Activated CD4-positive, alpha-beta memory T cell treated with anti-CD3 and anti-CD28 coated beads, Interleukin-2, amount 10 ng/mL, durations not matched to agents 7 days and 5 days (primary cell): ENCODE data around the gene EIF4E2. TPM values are rescaled to one million over a fixed set of nuclear protein-coding genes. Genes with fewer than 3 reads are reported as not detected.

Experiments
- CTCF ChIA-PET: fragments of 350-600 bp; sonication (Branson Sonifier 250); formaldehyde crosslinking; loops from one replicate; lab custom pipeline; 2021; ENCODE audit warnings: antibody characterized with exemption, inconsistent platforms; lab: Charles Lee
- POLR2A ChIA-PET: fragments of 350-600 bp; sonication (Branson Sonifier 250); formaldehyde crosslinking; loops from one replicate; lab custom pipeline; 2021; ENCODE audit warnings: antibody characterized with exemption; lab: Charles Lee
- DNase-seq: peaks from one replicate; pipeline ENCODE4 v3.0.0-alpha.2; 2020
- H3K27ac Mint-ChIP-seq: one replicate; pipeline ENCODE4 v1.8.0; 2021; ENCODE audit warnings: mild to moderate bottlenecking, mixed read lengths
- H3K27me3 Mint-ChIP-seq: one replicate; pipeline ENCODE4 v1.8.0; 2021; ENCODE audit warnings: mixed read lengths
- H3K36me3 Mint-ChIP-seq: one replicate; pipeline ENCODE4 v1.8.0; 2021; ENCODE audit warnings: low read depth, mixed read lengths
- H3K4me1 Mint-ChIP-seq: one replicate; pipeline ENCODE4 v1.8.0; 2021; ENCODE audit warnings: mixed read lengths
- H3K4me3 Mint-ChIP-seq: one replicate; pipeline ENCODE4 v1.8.0; 2021; ENCODE audit warnings: mild to moderate bottlenecking, mixed read lengths
- H3K9me3 Mint-ChIP-seq: one replicate; pipeline ENCODE4 v1.8.0; 2021; ENCODE audit warnings: mixed read lengths
- total RNA-seq, 2 experiments: library from RNA; stranded (reverse); gene quantifications; one replicate each; pipeline ENCODE4 v1.2.3, GENCODE V29; 2021

The EIF4E2 gene
- total RNA-seq, 2 experiments from 2014 or later: 72.8 to 74.6 TPM

DNA sequence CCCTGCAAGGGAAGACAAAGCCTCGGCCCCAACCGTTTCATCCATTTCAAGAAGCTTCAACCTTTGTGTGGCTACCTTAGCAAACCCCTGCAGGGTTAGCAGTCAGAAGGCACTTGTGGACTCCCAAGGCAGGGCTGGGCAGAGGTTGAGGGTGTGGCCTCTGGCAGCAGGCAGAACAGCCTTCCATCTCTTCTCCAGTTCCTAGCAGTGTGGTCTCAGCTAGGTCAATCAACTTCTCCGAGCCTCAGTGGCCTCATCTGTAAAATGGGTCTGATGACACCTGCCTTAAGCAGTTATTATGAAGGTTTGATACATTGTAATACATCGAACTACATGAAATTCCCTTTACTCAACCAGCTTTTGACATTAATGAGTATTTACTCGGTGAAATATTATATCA, 37.1 kb upstream of the EIF4E2 start:
- no peak overlapping the region for H3K4me3 Mint-ChIP-seq
- ChIA-PET CTCF (interaction anchor here (1.4 kb wide), 2 partner anchors 9 to 73 kb away, joined by 3 read pairs; no protein-coding TSS in a partner anchor), POLR2A (no interaction called here)
- no peaks in the 10 kb centered on the region for H3K36me3 Mint-ChIP-seq
- H3K9me3 Mint-ChIP-seq: no peaks in the 10 kb centered on the region
- peaks cover 12% of the 10 kb centered on the region for H3K27me3 Mint-ChIP-seq
- DNase-seq: no peak
- no peak overlapping the region for H3K27ac Mint-ChIP-seq
- no peaks in the 10 kb centered on the region for H3K4me1 Mint-ChIP-seq

DNA sequence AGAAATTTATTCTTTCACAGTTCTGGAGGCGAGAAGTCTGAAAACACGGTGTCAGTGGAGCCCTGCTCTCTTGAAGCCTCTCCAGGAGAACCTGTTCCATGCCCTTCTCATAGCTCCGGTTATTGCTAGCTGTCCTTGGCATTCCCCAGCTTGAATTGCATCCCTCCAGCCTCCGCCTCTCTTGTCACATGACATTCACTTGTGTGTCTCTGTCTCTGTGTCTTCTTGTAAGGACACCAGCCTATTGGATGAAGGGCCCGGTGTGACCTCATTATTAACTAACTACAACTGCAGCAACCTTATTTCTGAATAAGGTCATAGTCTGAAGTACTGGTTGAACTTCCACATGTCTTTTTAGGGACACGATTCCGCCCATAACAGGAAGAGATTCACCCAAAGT, 34.9 kb upstream of the EIF4E2 start:
- no peak overlapping the region for H3K27ac Mint-ChIP-seq
- no peaks in the 10 kb centered on the region for H3K36me3 Mint-ChIP-seq
- no peaks in the 10 kb centered on the region for H3K9me3 Mint-ChIP-seq
- peaks cover 13% of the 10 kb centered on the region for H3K27me3 Mint-ChIP-seq
- CTCF ChIA-PET: no interaction called here
- no peaks in the 10 kb centered on the region for H3K4me1 Mint-ChIP-seq
- POLR2A ChIA-PET: no interaction called here
- no peak for DNase-seq
- H3K4me3 Mint-ChIP-seq: no peak overlapping the region

DNA sequence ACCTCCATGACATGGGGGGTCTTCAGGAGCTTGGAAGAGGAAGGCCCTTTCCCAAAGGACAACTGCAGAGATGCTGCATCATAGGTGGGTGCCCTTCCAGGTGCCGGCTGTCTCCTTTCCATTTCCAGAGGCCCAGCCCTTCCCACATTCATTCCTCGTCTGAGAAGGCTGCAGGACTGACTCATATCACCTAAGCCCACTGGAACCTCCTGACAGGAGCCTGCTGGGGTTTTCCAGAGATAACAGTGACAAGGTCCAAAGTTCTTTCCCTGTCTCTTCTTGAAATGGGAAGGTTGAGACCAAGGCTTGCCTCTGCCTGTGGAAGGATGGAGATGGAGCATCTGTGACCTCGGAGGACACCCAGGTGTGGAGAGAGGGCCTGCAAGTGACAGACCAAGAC, 33.9 kb upstream of the EIF4E2 start:
- Mint-ChIP-seq H3K9me3 (no peaks in the 10 kb centered on the region), H3K4me3 (no peak overlapping the region), H3K36me3 (no peaks in the 10 kb centered on the region), H3K4me1 (peaks cover 2% of the 10 kb centered on the region), H3K27me3 (peaks cover 15% of the 10 kb centered on the region), H3K27ac (no peak overlapping the region)
- DNase-seq: no peak
- CTCF ChIA-PET: no interaction called here
- POLR2A ChIA-PET: no interaction called here

DNA sequence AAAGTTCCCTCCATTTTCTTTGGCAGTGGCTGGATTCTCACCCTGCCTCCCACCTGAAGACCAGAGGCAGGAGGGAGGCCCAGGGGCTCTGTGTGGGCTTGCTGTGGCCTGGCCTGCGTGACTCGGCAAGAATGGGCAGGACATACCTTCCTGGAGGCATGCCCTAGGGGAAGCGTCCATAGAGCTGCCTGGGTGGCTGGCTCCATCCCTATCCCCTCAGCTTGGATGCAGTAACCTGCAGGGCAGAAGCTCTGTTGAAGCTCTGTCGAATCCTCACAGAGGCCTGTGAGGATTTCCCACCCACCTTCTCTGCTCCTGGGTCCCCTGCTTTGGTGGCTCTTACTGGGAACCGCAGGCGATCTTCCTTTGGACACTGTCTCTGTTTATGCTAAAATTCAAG, 31.6 kb upstream of the EIF4E2 start:
- H3K27me3 Mint-ChIP-seq: peaks cover 19% of the 10 kb centered on the region
- H3K36me3 Mint-ChIP-seq: no peaks in the 10 kb centered on the region
- H3K27ac Mint-ChIP-seq: no peak overlapping the region
- peaks cover 6% of the 10 kb centered on the region for H3K4me1 Mint-ChIP-seq
- DNase-seq: no peak
- H3K9me3 Mint-ChIP-seq: no peaks in the 10 kb centered on the region
- H3K4me3 Mint-ChIP-seq: no peak overlapping the region
- POLR2A ChIA-PET: no interaction called here
- CTCF ChIA-PET: no interaction called here

DNA sequence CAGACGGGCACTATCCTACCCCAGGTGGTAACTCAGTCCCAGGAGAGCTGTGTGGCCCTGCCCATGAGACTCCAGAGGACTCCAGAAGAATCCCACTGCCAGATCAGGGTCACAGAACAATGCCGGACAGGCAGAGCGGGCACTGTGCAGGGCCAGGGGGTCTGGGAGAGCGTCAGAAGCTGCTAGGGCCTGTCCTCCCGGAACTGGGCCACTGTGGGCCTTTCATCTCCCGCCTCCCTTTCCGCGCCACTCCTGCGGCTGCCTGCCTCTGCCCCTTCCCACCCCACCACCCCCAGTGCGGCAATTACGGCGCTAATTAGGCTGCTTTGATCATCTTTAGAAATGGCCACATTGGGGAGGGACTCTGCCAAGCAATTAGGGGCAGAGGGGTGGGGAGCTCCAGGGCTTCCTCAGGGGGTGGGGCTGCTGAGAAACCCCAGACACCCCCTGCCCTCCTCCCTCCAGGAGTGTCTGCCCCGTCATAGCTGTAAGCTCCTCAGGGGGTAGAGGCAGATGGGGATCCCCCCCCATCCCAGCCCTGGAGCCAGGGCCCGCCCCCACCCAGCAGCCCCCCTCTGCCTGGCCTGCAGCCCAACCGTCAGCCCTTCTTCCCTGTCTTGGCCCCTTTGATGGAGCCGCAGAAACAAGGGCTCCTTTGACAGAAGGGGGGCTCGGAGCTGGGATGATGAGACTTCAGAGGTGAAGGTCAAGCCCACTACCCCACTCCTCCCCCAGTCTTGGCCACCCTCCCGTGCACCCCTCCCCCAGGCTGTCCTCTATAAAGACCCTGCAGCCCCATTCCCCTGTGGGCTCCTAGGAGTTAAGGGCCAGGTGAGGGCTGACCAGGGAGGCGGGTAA, 30.7 kb upstream of the EIF4E2 start, which contains the start of gene PRSS56:
Gene PRSS56, plus strand, starts transcription at position 808 of the 858 bp plus-strand sequence. CDS start 211 bp downstream, outside the sequence.
- Mint-ChIP-seq H3K27ac (no peak within 1 kb of the TSS), H3K36me3 (no peaks in the 10 kb centered on the region), H3K27me3 (peaks cover 22% of the 10 kb centered on the region), H3K4me1 (peaks cover 10% of the 10 kb centered on the region), H3K9me3 (no peaks in the 10 kb centered on the region), H3K4me3 (no peak within 1 kb of the TSS)
- no peak for DNase-seq
- ChIA-PET POLR2A (interaction anchor here (1.1 kb wide), 1 partner anchor 72 kb away, joined by 3 read pairs; no protein-coding TSS in a partner anchor), CTCF (interaction anchor here (1.2 to 1.4 kb wide), 2 partner anchors 28 to 72 kb away, joined by 5 to 7 read pairs; no protein-coding TSS in a partner anchor)

DNA sequence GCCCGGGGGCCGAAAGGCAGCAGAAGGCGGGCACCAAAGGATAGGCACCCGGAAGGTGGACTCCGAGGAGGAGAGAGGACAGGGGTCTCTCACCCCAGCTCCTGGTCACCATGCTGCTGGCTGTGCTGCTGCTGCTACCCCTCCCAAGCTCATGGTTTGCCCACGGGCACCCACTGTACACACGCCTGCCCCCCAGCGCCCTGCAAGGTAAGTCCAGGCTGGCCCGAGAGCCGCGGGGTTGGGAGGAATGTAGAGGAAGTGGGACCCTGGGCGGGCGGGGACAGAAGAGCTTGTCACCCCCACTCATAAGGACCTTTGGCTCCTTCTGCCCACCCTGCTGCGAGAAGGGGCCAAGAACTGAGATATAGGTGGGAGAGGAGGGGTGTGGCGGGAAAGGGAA, 30.0 kb upstream of the EIF4E2 start:
- peaks cover 24% of the 10 kb centered on the region for H3K27me3 Mint-ChIP-seq
- peaks cover 10% of the 10 kb centered on the region for H3K4me1 Mint-ChIP-seq
- CTCF ChIA-PET: interaction anchor here (1.2 to 1.4 kb wide), 2 partner anchors 27 to 73 kb away, joined by 5 to 7 read pairs; no protein-coding TSS in a partner anchor
- no peak overlapping the region for H3K27ac Mint-ChIP-seq
- no peaks in the 10 kb centered on the region for H3K9me3 Mint-ChIP-seq
- no peak for DNase-seq
- H3K4me3 Mint-ChIP-seq: no peak overlapping the region
- no peaks in the 10 kb centered on the region for H3K36me3 Mint-ChIP-seq
- POLR2A ChIA-PET: interaction anchor here (1.1 kb wide), 1 partner anchor 73 kb away, joined by 3 read pairs; no protein-coding TSS in a partner anchor

DNA sequence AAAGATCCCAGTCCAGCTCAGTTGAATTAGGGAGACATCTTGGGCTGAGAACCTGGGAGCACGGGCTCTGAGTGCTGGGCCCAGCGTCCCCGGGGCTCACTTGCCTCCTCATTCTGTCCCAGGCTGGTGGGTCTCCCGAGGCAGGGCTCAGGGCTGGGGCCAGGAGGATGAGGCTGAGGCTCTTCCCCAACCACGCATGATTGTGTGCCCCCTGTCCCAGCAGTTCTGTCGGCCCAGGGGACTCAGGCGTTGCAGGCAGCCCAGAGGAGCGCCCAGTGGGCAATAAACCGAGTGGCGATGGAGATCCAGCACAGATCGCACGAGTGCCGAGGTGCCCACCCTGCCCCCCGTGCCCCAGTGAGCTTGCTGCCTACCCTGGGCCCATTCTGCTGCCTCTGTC, 29.4 kb upstream of the EIF4E2 start:
- Mint-ChIP-seq H3K27ac (no peak overlapping the region), H3K4me1 (peaks cover 10% of the 10 kb centered on the region), H3K36me3 (no peaks in the 10 kb centered on the region), H3K27me3 (peaks cover 22% of the 10 kb centered on the region), H3K4me3 (no peak overlapping the region), H3K9me3 (no peaks in the 10 kb centered on the region)
- ChIA-PET POLR2A (interaction anchor here (1.1 kb wide), 1 partner anchor 74 kb away, joined by 3 read pairs; no protein-coding TSS in a partner anchor), CTCF (interaction anchor here (1.2 to 1.4 kb wide), 2 partner anchors 27 to 73 kb away, joined by 5 to 7 read pairs; no protein-coding TSS in a partner anchor)
- no peak for DNase-seq

DNA sequence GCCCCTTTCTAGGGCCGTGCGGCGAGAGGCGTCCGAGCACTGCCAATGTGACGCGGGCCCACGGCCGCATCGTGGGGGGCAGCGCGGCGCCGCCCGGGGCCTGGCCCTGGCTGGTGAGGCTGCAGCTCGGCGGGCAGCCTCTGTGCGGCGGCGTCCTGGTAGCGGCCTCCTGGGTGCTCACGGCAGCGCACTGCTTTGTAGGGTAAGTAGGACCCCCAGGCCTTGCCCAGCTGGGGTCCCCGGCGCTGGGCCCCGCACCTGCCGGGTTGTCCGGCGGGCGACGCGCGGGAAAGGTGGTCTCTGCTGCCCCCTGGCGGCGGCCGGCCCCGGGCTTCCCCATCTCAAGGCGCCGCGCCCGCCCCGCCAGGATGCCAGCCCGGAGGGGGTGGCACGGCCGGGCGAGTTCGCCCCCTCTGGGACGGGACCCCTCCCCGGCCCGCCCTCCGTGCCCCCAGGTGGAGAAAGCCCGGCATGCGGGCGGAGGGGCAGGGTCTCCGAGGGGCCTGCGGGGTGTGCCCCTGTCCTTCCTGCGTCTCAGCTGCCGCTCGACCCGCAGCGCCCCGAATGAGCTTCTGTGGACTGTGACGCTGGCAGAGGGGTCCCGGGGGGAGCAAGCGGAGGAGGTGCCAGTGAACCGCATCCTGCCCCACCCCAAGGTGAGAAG, 28.4 kb upstream of the EIF4E2 start:
- no peak overlapping the region for H3K27ac Mint-ChIP-seq
- POLR2A ChIA-PET: no interaction called here
- DNase-seq: peak; percentile 64
- H3K4me3 Mint-ChIP-seq: no peak overlapping the region
- no peaks in the 10 kb centered on the region for H3K36me3 Mint-ChIP-seq
- H3K4me1 Mint-ChIP-seq: peaks cover 10% of the 10 kb centered on the region
- CTCF ChIA-PET: interaction anchor here (0.9 to 2.2 kb wide), 3 partner anchors 9 to 76 kb away, joined by 3 to 9 read pairs (median 3); no protein-coding TSS in a partner anchor
- H3K27me3 Mint-ChIP-seq: peaks cover 25% of the 10 kb centered on the region
- H3K9me3 Mint-ChIP-seq: no peaks in the 10 kb centered on the region

DNA sequence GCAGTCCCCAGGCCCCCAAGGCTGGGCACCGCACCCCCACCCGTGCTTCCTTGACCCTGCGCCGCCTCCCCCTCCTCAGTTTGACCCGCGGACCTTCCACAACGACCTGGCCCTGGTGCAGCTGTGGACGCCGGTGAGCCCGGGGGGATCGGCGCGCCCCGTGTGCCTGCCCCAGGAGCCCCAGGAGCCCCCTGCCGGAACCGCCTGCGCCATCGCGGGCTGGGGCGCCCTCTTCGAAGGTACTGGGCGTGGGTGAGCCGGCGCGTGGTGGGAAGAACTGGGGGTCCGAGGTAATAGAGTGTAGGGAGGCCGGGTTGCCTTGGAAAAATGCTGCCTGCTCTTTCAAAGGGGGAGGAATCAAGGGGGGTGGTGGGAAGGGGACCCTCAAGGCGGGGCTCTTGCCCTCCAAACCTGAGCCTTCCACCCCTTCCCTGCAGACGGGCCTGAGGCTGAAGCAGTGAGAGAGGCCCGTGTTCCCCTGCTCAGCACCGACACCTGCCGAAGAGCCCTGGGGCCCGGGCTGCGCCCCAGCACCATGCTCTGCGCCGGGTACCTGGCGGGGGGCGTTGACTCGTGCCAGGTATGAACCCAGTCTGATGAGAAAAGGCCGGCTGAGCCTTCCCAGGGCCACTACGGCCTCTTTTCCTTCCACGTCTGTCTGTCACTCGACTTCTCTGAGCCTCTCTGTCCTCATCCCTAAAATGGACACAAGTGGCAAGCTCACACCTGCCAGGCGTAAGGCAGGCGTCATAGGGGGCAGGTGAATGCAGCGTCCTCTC, 27.7 kb upstream of the EIF4E2 start:
- Mint-ChIP-seq H3K27ac (no peak overlapping the region), H3K9me3 (no peaks in the 10 kb centered on the region), H3K4me3 (no peak overlapping the region), H3K27me3 (peaks cover 29% of the 10 kb centered on the region), H3K4me1 (peaks cover 10% of the 10 kb centered on the region), H3K36me3 (no peaks in the 10 kb centered on the region)
- ChIA-PET CTCF (interaction anchor here (0.9 to 2.2 kb wide), 3 partner anchors 10 to 76 kb away, joined by 3 to 9 read pairs (median 3); no protein-coding TSS in a partner anchor), POLR2A (no interaction called here)
- DNase-seq: no peak

DNA sequence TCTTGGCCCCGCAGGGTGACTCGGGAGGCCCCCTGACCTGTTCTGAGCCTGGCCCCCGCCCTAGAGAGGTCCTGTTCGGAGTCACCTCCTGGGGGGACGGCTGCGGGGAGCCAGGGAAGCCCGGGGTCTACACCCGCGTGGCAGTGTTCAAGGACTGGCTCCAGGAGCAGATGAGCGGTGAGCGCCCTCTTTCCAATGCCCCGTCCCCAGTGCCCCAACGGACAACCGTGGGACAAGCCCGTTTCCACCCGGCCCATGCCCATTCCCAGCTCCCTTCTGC, 27.1 kb upstream of the EIF4E2 start:
- Mint-ChIP-seq H3K27me3 (peaks cover 32% of the 10 kb centered on the region), H3K4me1 (peaks cover 12% of the 10 kb centered on the region), H3K9me3 (no peaks in the 10 kb centered on the region), H3K4me3 (no peak overlapping the region), H3K36me3 (no peaks in the 10 kb centered on the region), H3K27ac (no peak overlapping the region)
- ChIA-PET POLR2A (no interaction called here), CTCF (interaction anchor here (2.2 kb wide), 1 partner anchor 77 kb away, joined by 9 read pairs; no protein-coding TSS in a partner anchor)
- no peak for DNase-seq

DNA sequence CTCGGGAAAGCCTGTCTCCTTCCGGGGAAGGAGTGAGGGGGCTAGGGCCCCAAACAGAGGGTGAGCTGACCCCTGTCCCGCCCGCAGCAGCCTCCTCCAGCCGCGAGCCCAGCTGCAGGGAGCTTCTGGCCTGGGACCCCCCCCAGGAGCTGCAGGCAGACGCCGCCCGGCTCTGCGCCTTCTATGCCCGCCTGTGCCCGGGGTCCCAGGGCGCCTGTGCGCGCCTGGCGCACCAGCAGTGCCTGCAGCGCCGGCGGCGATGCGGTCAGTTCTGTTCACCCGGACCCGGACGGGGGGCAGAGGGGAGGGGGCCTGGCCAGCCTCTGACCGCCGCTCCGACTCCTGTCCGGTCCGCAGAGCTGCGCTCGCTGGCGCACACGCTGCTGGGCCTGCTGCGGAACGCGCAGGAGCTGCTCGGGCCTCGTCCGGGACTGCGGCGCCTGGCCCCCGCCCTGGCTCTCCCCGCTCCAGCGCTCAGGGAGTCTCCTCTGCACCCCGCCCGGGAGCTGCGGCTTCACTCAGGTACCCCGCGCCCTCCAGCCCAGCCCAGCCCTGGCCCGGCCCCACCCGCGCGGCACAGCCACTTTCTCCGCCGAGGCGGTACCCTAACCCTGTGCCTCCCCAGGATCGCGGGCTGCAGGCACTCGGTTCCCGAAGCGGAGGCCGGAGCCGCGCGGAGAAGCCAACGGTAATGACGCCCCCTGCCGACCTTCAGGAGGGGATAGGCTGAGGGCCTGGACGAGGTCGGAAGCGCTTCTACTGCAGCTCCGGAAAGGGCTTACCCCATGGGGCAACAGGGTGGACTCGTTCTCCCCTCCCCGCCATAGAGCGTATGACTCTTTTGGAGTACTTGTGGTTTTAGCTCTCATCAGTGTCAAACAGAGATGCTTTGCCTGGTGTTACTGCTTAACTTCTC, 26.5 kb upstream of the EIF4E2 start:
- Mint-ChIP-seq H3K27ac (no peak overlapping the region), H3K36me3 (no peaks in the 10 kb centered on the region), H3K9me3 (no peaks in the 10 kb centered on the region), H3K27me3 (peaks cover 38% of the 10 kb centered on the region), H3K4me1 (peaks cover 18% of the 10 kb centered on the region), H3K4me3 (no peak overlapping the region)
- DNase-seq: peak; percentile 25
- ChIA-PET POLR2A (no interaction called here), CTCF (interaction anchor here (2.2 kb wide), 1 partner anchor 77 kb away, joined by 9 read pairs; no protein-coding TSS in a partner anchor)

DNA sequence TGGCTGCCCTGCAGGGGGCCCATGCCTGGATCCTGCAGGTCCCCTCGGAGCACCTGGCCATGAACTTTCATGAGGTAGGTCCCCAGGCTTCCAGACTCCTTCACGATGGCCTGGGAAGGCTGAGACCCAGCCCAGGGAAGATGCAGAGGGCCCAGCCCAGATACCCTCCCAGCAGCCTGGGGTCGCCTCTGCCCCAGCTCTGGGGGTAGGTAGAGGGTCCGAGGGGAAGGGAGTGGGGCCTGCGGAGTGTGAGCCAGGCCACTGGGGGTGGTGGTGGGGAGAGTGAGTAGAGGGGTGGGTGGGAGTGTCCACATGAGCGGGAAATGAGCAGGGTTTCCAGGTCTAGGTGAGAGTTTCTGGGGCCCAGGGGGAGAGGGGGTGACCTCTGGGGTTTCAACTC, 25.7 kb upstream of the EIF4E2 start:
- Mint-ChIP-seq H3K9me3 (no peaks in the 10 kb centered on the region), H3K4me1 (peaks cover 22% of the 10 kb centered on the region), H3K4me3 (no peak overlapping the region), H3K27ac (no peak overlapping the region), H3K27me3 (peaks cover 39% of the 10 kb centered on the region), H3K36me3 (no peaks in the 10 kb centered on the region)
- CTCF ChIA-PET: no interaction called here
- no peak for DNase-seq
- POLR2A ChIA-PET: no interaction called here
